Stimulated activated CD8-positive, alpha-beta memory T cell treated with anti-CD3 and anti-CD28 coated beads, Interleukin-15, amount 100 ng/mL, for 1 hour (primary cell): ENCODE results near the gene TARS2.

ENCODE experiments used
- DNase-seq: peaks from one replicate; pipeline ENCODE4 v3.0.0-alpha.2; 2020; ENCODE audit warnings: low read depth

Gene TARS2, protein sequence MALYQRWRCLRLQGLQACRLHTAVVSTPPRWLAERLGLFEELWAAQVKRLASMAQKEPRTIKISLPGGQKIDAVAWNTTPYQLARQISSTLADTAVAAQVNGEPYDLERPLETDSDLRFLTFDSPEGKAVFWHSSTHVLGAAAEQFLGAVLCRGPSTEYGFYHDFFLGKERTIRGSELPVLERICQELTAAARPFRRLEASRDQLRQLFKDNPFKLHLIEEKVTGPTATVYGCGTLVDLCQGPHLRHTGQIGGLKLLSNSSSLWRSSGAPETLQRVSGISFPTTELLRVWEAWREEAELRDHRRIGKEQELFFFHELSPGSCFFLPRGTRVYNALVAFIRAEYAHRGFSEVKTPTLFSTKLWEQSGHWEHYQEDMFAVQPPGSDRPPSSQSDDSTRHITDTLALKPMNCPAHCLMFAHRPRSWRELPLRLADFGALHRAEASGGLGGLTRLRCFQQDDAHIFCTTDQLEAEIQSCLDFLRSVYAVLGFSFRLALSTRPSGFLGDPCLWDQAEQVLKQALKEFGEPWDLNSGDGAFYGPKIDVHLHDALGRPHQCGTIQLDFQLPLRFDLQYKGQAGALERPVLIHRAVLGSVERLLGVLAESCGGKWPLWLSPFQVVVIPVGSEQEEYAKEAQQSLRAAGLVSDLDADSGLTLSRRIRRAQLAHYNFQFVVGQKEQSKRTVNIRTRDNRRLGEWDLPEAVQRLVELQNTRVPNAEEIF

GRCh38 chr1:150486966-150487762, at the start of gene TARS2:
Gene TARS2 (plus strand): TSS chr1:150487419. CDS start chr1:150487451, 32 bp downstream.
- peak; percentile 86 for DNase-seq

DNA sequence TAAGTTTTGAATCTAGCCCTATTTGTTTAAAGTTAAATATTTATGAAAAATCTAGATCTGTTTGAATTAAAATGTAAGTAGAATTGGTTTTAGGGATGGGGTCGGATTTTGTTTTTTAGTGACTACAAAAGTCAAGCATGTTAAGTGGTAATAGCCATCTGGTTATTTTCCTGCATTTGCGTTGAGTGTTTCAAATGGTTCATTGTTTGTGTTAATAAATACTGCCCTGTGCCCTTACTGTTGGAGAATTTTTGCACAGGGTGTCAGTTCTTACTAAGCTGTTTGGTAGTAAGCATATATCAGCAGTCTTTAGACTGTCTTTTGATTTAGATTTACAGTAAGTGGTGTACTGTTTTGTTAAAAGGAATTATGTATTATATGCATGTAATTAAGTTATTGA, 46.1 kb upstream of the TARS2 start:
- DNase-seq: no peak

DNA sequence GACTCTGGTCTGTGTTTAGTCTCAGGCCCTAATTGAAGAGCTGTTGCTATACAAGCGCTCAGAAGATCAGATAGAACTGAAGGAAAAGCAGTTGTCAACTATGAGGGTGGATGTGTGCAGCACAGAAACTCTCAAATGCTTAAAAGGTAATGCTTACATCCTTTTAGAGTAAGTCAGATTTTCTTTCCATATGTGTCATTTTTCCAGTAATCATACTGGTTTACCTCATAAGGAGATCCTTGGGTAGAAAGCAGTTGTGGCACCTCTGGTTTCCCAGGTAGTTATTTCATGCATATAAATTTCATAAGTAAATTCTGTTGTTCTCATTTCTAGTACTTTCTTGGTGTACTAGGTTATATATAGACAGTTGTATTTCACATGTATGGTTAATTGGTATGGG, 43.0 kb upstream of the TARS2 start:
- no peak for DNase-seq

- DNase-seq: no peak
Measured at GRCh38 chr1:150456146-150456647, 31.0 kb upstream of the TARS2 start.

GRCh38 chr1:150464422-150464826, 22.8 kb upstream of the TARS2 start:
- peak; percentile 53 for DNase-seq

GRCh38 chr1:150466964-150467363, 20.3 kb upstream of the TARS2 start:
- no peak for DNase-seq

DNA sequence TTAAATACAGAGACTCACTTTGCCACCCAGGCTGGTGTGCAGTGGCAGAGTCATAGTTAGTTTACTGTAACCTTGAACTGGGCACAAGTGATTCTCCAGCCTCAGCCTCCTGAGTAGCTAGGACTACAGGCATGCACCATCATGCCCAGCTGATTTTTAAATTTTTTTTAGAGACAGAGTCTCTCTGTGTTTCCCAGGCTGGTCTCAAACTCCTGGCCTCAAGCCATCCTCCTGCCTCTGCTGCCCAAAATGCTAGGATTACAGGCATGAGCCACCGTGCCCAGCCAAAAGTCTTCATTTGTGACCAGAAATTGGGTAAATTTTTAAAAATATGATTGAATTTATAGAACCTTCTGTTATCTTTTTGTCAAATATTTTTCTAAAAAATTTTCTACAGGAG, 17.9 kb upstream of the TARS2 start:
- DNase-seq: no peak

DNA sequence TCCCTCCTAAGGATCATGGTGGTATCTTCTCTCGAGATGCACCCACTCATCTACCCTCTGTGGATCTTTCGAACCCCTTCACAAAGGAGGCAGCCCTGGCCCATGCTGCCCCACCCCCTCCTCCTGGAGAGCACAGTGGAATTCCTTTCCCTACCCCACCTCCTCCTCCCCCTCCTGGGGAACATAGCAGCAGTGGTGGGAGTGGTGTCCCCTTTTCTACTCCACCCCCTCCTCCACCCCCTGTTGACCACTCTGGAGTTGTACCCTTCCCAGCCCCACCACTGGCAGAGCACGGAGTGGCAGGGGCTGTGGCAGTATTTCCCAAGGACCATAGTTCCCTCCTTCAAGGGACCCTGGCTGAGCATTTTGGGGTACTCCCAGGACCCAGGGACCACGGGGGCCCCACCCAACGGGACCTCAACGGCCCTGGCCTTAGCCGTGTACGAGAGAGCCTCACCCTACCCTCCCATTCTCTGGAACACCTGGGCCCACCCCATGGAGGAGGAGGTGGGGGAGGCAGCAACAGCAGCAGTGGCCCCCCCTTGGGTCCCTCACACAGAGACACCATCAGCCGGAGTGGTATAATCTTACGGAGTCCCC, 14.5 kb upstream of the TARS2 start:
- DNase-seq: no peak

- DNase-seq: no peak
Measured at GRCh38 chr1:150473659-150474058, 13.6 kb upstream of the TARS2 start.

DNA sequence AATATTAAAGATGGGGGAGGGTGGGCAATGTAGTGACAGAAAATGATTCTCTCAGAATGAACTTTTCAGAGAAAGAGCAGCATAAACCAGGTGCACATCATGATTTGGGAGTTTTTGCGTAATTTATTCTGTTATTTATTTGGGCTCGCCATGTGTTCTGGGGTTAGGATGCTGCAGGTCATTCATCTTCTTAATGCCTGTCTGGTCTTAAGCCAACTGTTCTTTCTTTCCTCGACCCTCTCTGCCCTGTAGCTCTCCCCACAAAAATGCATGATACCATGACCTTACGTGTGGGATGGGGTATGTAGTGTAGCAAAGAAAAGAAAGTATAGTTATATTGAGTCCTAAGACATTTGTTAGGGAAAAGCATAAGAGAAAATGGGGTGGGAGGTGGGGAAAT, 12.3 kb upstream of the TARS2 start:
- no peak for DNase-seq

GRCh38 chr1:150476754-150477153, 10.5 kb upstream of the TARS2 start:
- no peak for DNase-seq

DNA sequence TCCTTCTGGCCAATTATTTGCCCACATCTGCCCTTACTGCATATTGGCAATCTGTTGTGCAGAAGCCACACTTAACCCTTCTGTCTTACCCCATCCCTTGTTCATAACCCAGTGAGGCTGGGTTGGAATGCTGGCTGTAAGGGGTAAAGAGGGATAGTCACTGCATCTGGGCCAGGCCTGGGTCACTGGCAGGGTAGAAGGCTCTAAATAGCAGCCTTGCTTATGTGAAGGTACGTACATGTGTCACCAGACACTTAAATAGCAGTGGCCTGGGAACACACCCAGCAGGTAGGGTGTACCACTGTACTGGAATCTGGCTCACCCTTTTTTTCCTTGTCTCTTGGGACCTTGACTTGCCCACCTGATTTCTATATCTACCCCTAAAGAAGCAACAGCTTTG, 9.9 kb upstream of the TARS2 start:
- DNase-seq: no peak

DNA sequence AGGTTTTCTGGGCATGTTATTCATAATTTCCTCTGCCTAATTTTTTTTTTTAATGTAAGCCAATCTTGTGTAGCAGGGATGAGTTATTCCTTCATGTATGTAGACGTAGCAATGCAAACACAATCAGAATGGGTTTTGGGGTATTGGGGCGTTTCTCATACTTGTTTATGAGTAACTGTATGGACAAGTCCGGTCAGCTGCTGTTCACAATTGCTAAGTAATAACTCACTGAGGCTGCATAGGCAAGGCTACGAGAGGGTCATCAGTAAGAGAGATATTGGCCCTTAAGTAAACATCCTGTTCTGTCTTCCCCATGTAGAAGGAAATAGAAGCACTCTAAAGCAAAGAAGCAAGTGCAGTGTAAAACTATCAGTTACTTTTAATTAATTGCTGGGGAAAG, 9.5 kb upstream of the TARS2 start:
- no peak for DNase-seq

GRCh38 chr1:150479370-150479769, 7.8 kb upstream of the TARS2 start:
- DNase-seq: no peak

- DNase-seq: no peak
Measured at GRCh38 chr1:150479927-150480352, 7.3 kb upstream of the TARS2 start.

- no peak for DNase-seq
Measured at GRCh38 chr1:150484431-150484830, 2.8 kb upstream of the TARS2 start.

DNA sequence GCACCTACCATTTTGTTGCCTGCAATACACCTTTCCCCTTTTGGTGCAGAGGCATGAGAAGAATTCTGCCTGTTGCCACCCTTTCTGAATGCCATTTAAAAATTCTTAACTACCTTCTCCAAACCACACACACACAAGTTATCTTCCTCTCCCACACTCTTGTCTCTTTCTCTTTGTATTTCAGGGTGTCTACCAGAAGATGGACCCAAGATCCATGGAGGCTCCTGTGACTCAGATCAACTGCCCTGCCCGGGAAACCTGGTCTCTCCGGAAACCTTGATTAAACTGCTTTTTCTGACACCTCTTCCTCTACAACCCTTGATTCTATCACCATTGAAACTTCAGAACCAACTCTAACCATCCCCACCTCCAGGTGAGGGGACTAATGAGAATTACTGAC, 2.4 kb upstream of the TARS2 start:
- no peak for DNase-seq

GRCh38 chr1:150487763-150488115, 520 bp downstream of the TARS2 start:
- DNase-seq: no peak

DNA sequence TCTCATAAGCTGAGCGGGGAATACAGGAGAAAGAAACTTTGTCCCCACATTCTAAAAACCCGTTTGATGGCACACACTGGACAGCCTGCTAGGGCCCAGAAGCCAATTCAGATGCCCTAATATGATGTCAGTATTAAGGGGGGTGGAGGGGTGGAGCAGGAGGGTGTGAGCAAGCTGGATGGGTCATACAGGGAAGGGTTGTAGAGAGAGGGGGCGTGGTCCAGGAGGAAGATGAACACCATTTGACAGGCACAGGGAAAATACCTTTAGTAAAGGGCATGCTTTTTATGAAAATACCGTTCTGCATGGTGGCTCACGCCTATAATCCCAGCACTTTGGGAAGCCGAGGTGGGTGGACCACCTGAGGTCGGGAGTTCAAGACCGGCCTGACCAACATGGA, 6.0 kb downstream of the TARS2 start:
- no peak for DNase-seq

GRCh38 chr1:150498342-150498741, 11.1 kb downstream of the TARS2 start:
- no peak for DNase-seq

DNA sequence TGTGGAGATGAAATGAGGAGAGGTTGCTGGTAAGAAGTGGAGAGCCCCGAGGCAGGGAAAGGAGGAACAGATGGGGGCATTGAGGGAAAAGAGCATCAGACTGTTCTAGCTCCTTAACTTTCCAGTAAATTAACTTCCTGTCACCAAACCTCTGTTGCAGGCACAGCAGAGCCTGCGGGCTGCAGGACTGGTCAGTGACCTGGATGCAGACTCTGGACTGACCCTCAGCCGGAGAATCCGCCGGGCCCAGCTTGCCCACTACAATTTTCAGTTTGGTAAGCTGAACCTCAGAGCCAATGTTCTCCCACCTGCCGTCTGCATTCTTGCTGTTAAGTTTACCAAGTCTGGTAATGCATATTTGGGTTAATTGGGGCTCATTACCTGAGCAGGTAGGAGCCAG, 18.2 kb downstream of the TARS2 start:
- DNase-seq: no peak
